HG02610 (cell line): ENCODE results near the gene ARHGEF38.
A peak's percentile ranks its signal among the peaks of the same experiment; 100 is the strongest.

Experiments
- ATAC-seq: cut with Tn5 transposase; IDR thresholded peaks from one replicate; pipeline ENCODE4 v1.9.1; 2021; ENCODE audit warnings: mild to moderate bottlenecking, moderate library complexity; ENCODE audit not compliant: unreplicated experiment

Gene ARHGEF38

GRCh38 chr4:105556206-105556605, 3.8 kb downstream of the ARHGEF38 start:
- ATAC-seq, result no peak

- no peak for ATAC-seq
Observed at GRCh38 chr4:105558277-105558676, 5.9 kb downstream of the ARHGEF38 start.

- ATAC-seq, result no peak
Observed at GRCh38 chr4:105560421-105560848, 8.0 kb downstream of the ARHGEF38 start.

GRCh38 chr4:105563352-105563751, 10.9 kb downstream of the ARHGEF38 start:
- no peak for ATAC-seq

- ATAC-seq, result no peak
Observed at GRCh38 chr4:105568584-105568983, 16.2 kb downstream of the ARHGEF38 start.

GRCh38 chr4:105569057-105569865, 16.8 kb downstream of the ARHGEF38 start:
- ATAC-seq, result no peak

- ATAC-seq, result no peak
Observed at GRCh38 chr4:105569866-105570236, 17.4 kb downstream of the ARHGEF38 start.

GRCh38 chr4:105572296-105572695, 19.9 kb downstream of the ARHGEF38 start:
- no peak for ATAC-seq

GRCh38 chr4:105586638-105587328, 34.4 kb downstream of the ARHGEF38 start:
- ATAC-seq, result no peak

- peak; percentile 20 for ATAC-seq
Observed at GRCh38 chr4:105587841-105588240, 35.4 kb downstream of the ARHGEF38 start.

GRCh38 chr4:105588252-105588651, 35.8 kb downstream of the ARHGEF38 start:
- peak; percentile 66 for ATAC-seq

GRCh38 chr4:105591573-105591972, 39.2 kb downstream of the ARHGEF38 start:
- no peak for ATAC-seq

- ATAC-seq, result peak; percentile 93
Observed at GRCh38 chr4:105594099-105595010, 41.9 kb downstream of the ARHGEF38 start.

- ATAC-seq, result no peak
Observed at GRCh38 chr4:105596684-105597083, 44.3 kb downstream of the ARHGEF38 start.

GRCh38 chr4:105598052-105598451, 45.6 kb downstream of the ARHGEF38 start:
- ATAC-seq, result no peak

- no peak for ATAC-seq
Observed at GRCh38 chr4:105598787-105599186, 46.4 kb downstream of the ARHGEF38 start.

- no peak for ATAC-seq
Observed at GRCh38 chr4:105599482-105599881, 47.1 kb downstream of the ARHGEF38 start.

GRCh38 chr4:105599932-105600655, 47.7 kb downstream of the ARHGEF38 start:
- no peak for ATAC-seq

- ATAC-seq, result no peak
Observed at GRCh38 chr4:105600951-105601350, 48.5 kb downstream of the ARHGEF38 start.

GRCh38 chr4:105601406-105601805, 49.0 kb downstream of the ARHGEF38 start:
- ATAC-seq, result no peak

- no peak for ATAC-seq
Observed at GRCh38 chr4:105603158-105603557, 50.7 kb downstream of the ARHGEF38 start.
